WTC11 (cell line): ENCODE data around the gene MLX. TPM values are rescaled to one million over a fixed set of nuclear protein-coding genes. Genes with fewer than 3 reads are reported as not detected.

ENCODE experiments used
- ATAC-seq: fragments of 200-7000 bp; cut with Tn5 transposase; 2 replicates; pipeline ENCODE4 v1.10.0; 2021; ENCODE audit warnings: mild to moderate bottlenecking, moderate library complexity
- CTCF ChIA-PET: fragments of 300-600 bp; sonication (Branson Sonifier 250); formaldehyde crosslinking; loops from one replicate; lab custom pipeline; 2021; ENCODE audit warnings: antibody characterized with exemption; lab: Charles Lee
- POLR2A ChIA-PET: fragments of 350-600 bp; sonication (Branson Sonifier 250); formaldehyde crosslinking; loops from one replicate; lab custom pipeline; 2021; ENCODE audit warnings: antibody characterized with exemption; lab: Charles Lee
- DNase-seq: peaks from one replicate; pipeline ENCODE4 v3.0.0; 2021; ENCODE audit warnings: low spot score
- H3K27ac Mint-ChIP-seq: 2 replicates; pipeline ENCODE4 v1.8.0; 2021; ENCODE audit warnings: mixed read lengths
- H3K27me3 Mint-ChIP-seq: 2 replicates; pipeline ENCODE4 v1.8.0; 2021; ENCODE audit warnings: low read depth, mild to moderate bottlenecking, moderate library complexity, mixed read lengths
- H3K36me3 Mint-ChIP-seq: 2 replicates; pipeline ENCODE4 v1.8.0; 2021; ENCODE audit warnings: mixed read lengths
- H3K4me1 Mint-ChIP-seq: 2 replicates; pipeline ENCODE4 v1.8.0; 2022; ENCODE audit warnings: mixed read lengths
- H3K4me3 Mint-ChIP-seq: 2 replicates; pipeline ENCODE4 v1.8.0; 2021; ENCODE audit warnings: mild to moderate bottlenecking, moderate library complexity, mixed read lengths
- H3K9me3 Mint-ChIP-seq: 2 replicates; pipeline ENCODE4 v1.8.0; 2021; ENCODE audit warnings: mixed read lengths
- ELF4 ChIP-seq: sonication (generic); formaldehyde crosslinking; IDR thresholded peaks from 2 replicates; pipeline ENCODE4 v1.8.1; 2022; ENCODE audit warnings: low read depth, mild to moderate bottlenecking, moderate library complexity, missing genetic modification reagents
- ETV6 ChIP-seq: sonication (generic); formaldehyde crosslinking; IDR thresholded peaks from 2 replicates; pipeline ENCODE4 v1.8.1; 2022; ENCODE audit warnings: mild to moderate bottlenecking, missing genetic modification reagents
- FOXJ3 ChIP-seq: sonication (generic); formaldehyde crosslinking; IDR thresholded peaks from 2 replicates; pipeline ENCODE4 v1.9.0; 2021; ENCODE audit warnings: missing genetic modification reagents, mild to moderate bottlenecking, borderline replicate concordance
- FOXP1 ChIP-seq: sonication (generic); formaldehyde crosslinking; IDR thresholded peaks from 2 replicates; pipeline ENCODE4 v1.8.0; 2022; ENCODE audit warnings: missing genetic modification reagents, mild to moderate bottlenecking, moderate library complexity, borderline replicate concordance
- GABPB1 ChIP-seq: sonication (generic); formaldehyde crosslinking; IDR thresholded peaks from 2 replicates; pipeline ENCODE4 v1.8.1; 2023; ENCODE audit warnings: mild to moderate bottlenecking, missing genetic modification reagents
- NFATC4 ChIP-seq: fragments of 250-450 bp; sonication (Bioruptor Pico); IDR thresholded peaks from 2 replicates; pipeline ENCODE4 v1.9.0; 2021; ENCODE audit warnings: mild to moderate bottlenecking
- SP1 ChIP-seq: sonication (generic); formaldehyde crosslinking; conservative IDR thresholded peaks from 2 replicates; pipeline ENCODE4 v1.8.1; 2022; ENCODE audit warnings: missing genetic modification reagents
- TEAD4 ChIP-seq: sonication (generic); formaldehyde crosslinking; IDR thresholded peaks from 2 replicates; pipeline ENCODE4 v1.8.0; 2022; ENCODE audit warnings: mild to moderate bottlenecking, missing genetic modification reagents
- ZNF219 ChIP-seq: sonication (generic); formaldehyde crosslinking; IDR thresholded peaks from 2 replicates; pipeline ENCODE4 v1.8.0; 2023; ENCODE audit warnings: missing genetic modification reagents, mild to moderate bottlenecking, borderline replicate concordance
- ZNF396 ChIP-seq: fragments of 250-450 bp; sonication (Bioruptor Pico); IDR thresholded peaks from 2 replicates; pipeline ENCODE4 v1.8.0; 2021; ENCODE audit warnings: mild to moderate bottlenecking, moderate library complexity, borderline replicate concordance
- total RNA-seq: library from RNA; stranded (reverse); gene quantifications from 3 replicates; pipeline ENCODE4 v1.2.3, GENCODE V29; 2021
- TF ChIP-seq, protein P1 (sequence below): fragments of 250-450 bp; sonication (Bioruptor Pico); IDR thresholded peaks from 2 replicates; pipeline ENCODE4 v1.8.0; 2021; ENCODE audit warnings: mild to moderate bottlenecking
- TF ChIP-seq, protein P2 (sequence below): sonication (generic); formaldehyde crosslinking; IDR thresholded peaks from 2 replicates; pipeline ENCODE4 v1.8.0; 2023; ENCODE audit warnings: missing genetic modification reagents
- TF ChIP-seq, protein P3 (sequence below): fragments of 250-450 bp; sonication (Bioruptor Pico); IDR thresholded peaks from 2 replicates; pipeline ENCODE4 v1.9.0; 2021; ENCODE audit warnings: mild to moderate bottlenecking
- TF ChIP-seq, protein P4 (sequence below): sonication (generic); formaldehyde crosslinking; IDR thresholded peaks from 2 replicates; pipeline ENCODE4 v1.8.1; 2022; ENCODE audit warnings: mild to moderate bottlenecking, missing genetic modification reagents, moderate library complexity, borderline replicate concordance
- TF ChIP-seq, protein P5 (sequence below): sonication (generic); formaldehyde crosslinking; IDR thresholded peaks from 2 replicates; pipeline ENCODE4 v1.8.1; 2023; ENCODE audit warnings: mild to moderate bottlenecking, missing genetic modification reagents, moderate library complexity
- TF ChIP-seq, protein P6 (sequence below): sonication (generic); formaldehyde crosslinking; IDR thresholded peaks from 2 replicates; pipeline ENCODE4 v1.8.1; 2023; ENCODE audit warnings: mild to moderate bottlenecking, missing genetic modification reagents, moderate library complexity
- TF ChIP-seq, protein P7 (sequence below): sonication (generic); formaldehyde crosslinking; IDR thresholded peaks from 2 replicates; pipeline ENCODE4 v1.8.0; 2023; ENCODE audit warnings: mild to moderate bottlenecking, missing genetic modification reagents

Gene MLX
- total RNA-seq, 1 experiment from 2014 or later: 34.9 TPM

DNA sequence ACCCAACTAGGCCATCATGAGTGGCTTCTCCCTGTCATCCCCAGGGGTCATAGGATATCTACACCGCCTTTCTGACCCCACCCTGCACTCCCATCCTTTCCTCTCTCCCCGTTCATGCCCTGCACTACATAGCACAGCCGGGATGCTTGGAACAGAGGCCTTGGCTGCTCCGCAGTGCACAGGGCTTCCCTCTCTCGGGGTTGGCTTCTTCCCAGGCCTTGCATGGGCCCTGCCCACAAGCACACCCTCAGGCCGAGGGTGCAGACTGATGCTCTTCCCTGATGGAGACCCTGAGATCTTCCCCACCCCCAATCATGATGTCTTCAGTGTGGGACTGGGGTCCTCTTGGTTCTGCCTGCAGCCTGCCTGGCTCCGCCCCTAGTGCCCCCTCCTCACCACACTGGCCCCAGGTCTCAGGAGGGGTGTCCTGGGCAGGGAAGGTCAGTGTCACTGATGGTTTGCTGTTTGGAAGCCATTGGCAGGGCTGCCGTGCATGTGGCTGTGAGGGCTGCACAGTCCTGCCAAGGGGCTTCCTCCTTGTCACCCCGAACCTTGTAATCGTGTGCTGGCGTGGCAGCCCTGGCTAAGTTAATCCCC lies 45.1 kb upstream of the MLX start (continued):
- TF ChIP-seq, protein P1, sequence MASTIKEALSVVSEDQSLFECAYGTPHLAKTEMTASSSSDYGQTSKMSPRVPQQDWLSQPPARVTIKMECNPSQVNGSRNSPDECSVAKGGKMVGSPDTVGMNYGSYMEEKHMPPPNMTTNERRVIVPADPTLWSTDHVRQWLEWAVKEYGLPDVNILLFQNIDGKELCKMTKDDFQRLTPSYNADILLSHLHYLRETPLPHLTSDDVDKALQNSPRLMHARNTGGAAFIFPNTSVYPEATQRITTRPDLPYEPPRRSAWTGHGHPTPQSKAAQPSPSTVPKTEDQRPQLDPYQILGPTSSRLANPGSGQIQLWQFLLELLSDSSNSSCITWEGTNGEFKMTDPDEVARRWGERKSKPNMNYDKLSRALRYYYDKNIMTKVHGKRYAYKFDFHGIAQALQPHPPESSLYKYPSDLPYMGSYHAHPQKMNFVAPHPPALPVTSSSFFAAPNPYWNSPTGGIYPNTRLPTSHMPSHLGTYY (CRISPR knock-in tag): no peak
- no peak for TF ChIP-seq FOXJ3
- TF ChIP-seq NFATC4 (CRISPR knock-in tag): no peak

DNA sequence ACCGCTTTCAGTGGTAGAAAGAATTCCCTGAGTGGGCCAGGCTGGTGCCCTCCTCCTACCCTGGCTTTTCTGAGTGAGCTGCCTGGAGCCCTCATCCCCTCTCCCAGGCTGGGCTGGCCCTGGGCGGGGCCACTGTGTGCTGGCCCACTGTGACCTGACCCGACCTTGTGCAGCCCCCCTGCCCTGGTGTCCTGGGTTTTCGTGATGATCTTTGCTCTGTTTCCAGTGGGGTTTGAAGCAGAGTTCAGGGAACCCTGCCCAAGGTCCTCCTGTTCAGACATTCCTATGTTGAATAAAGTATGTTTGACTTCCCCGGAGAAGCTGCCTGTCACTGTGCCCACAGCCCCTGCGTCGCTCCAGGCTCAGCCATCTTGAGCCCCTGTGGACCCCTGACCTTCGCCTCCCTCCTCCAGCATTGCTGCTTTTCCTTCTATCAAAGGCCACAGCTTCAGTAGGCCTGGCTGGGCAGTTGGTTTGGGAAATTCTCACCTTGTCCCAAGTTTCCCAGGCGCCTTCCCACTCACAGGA lies 44.6 kb upstream of the MLX start:
- DNase-seq (no peak), ATAC-seq (no peak)
- ChIA-PET POLR2A (no interaction called here), CTCF (no interaction called here)
- TF ChIP-seq ELF4 (CRISPR knock-in tag) (no peak), GABPB1 (no peak), ZNF219 (CRISPR knock-in tag) (no peak)
- TF ChIP-seq, protein P2, sequence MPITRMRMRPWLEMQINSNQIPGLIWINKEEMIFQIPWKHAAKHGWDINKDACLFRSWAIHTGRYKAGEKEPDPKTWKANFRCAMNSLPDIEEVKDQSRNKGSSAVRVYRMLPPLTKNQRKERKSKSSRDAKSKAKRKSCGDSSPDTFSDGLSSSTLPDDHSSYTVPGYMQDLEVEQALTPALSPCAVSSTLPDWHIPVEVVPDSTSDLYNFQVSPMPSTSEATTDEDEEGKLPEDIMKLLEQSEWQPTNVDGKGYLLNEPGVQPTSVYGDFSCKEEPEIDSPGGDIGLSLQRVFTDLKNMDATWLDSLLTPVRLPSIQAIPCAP (CRISPR knock-in tag): no peak
- Mint-ChIP-seq H3K9me3 (no peaks in the 10 kb centered on the region), H3K36me3 (peaks cover 10% of the 10 kb centered on the region), H3K27me3 (peaks cover 4% of the 10 kb centered on the region), H3K27ac (no peak overlapping the region), H3K4me1 (peaks cover 19% of the 10 kb centered on the region), H3K4me3 (no peak overlapping the region)

DNA sequence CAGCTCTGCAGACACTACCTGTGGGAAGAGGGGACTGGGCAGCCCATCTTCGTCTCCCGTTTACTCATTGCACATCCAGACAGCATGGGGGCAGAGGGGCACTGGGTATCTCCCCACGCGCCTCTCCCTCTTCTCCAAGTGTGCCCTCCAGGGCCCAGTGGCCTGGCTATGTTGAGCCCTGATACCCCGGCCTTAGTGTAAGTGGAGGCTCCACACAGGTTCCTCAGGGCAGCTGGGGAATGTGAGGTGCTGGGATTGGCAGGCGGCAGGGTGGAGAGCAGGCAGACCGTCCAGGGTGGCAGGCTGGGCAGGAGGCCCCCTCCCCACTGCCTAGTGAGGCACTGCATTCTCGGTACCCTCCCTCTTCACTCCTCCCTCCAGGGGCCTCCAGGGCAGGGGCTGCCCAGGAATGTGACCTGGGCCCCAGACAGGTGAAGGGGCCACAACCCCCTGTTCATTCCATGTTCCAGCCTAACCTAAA lies 44.1 kb upstream of the MLX start:
- ChIA-PET POLR2A (no interaction called here), CTCF (no interaction called here)
- peaks cover 10% of the 10 kb centered on the region for H3K36me3 Mint-ChIP-seq
- no peak for DNase-seq
- no peak overlapping the region for H3K4me3 Mint-ChIP-seq
- ATAC-seq: no peak
- H3K27me3 Mint-ChIP-seq: peaks cover 7% of the 10 kb centered on the region
- H3K9me3 Mint-ChIP-seq: no peaks in the 10 kb centered on the region
- H3K27ac Mint-ChIP-seq: peak overlapping the region; percentile 13; the same call in 1 of the 2 replicates
- H3K4me1 Mint-ChIP-seq: peaks cover 19% of the 10 kb centered on the region
- TF ChIP-seq, protein P3, sequence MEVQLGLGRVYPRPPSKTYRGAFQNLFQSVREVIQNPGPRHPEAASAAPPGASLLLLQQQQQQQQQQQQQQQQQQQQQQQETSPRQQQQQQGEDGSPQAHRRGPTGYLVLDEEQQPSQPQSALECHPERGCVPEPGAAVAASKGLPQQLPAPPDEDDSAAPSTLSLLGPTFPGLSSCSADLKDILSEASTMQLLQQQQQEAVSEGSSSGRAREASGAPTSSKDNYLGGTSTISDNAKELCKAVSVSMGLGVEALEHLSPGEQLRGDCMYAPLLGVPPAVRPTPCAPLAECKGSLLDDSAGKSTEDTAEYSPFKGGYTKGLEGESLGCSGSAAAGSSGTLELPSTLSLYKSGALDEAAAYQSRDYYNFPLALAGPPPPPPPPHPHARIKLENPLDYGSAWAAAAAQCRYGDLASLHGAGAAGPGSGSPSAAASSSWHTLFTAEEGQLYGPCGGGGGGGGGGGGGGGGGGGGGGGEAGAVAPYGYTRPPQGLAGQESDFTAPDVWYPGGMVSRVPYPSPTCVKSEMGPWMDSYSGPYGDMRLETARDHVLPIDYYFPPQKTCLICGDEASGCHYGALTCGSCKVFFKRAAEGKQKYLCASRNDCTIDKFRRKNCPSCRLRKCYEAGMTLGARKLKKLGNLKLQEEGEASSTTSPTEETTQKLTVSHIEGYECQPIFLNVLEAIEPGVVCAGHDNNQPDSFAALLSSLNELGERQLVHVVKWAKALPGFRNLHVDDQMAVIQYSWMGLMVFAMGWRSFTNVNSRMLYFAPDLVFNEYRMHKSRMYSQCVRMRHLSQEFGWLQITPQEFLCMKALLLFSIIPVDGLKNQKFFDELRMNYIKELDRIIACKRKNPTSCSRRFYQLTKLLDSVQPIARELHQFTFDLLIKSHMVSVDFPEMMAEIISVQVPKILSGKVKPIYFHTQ (CRISPR knock-in tag): no peak
- TF ChIP-seq, protein P4, sequence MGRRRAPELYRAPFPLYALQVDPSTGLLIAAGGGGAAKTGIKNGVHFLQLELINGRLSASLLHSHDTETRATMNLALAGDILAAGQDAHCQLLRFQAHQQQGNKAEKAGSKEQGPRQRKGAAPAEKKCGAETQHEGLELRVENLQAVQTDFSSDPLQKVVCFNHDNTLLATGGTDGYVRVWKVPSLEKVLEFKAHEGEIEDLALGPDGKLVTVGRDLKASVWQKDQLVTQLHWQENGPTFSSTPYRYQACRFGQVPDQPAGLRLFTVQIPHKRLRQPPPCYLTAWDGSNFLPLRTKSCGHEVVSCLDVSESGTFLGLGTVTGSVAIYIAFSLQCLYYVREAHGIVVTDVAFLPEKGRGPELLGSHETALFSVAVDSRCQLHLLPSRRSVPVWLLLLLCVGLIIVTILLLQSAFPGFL (CRISPR knock-in tag): no peak
- TF ChIP-seq, protein P5, sequence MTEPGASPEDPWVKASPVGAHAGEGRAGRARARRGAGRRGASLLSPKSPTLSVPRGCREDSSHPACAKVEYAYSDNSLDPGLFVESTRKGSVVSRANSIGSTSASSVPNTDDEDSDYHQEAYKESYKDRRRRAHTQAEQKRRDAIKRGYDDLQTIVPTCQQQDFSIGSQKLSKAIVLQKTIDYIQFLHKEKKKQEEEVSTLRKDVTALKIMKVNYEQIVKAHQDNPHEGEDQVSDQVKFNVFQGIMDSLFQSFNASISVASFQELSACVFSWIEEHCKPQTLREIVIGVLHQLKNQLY (CRISPR knock-in tag): no peak
- TF ChIP-seq SP1 (CRISPR knock-in tag): no peak
- TF ChIP-seq, protein P6, sequence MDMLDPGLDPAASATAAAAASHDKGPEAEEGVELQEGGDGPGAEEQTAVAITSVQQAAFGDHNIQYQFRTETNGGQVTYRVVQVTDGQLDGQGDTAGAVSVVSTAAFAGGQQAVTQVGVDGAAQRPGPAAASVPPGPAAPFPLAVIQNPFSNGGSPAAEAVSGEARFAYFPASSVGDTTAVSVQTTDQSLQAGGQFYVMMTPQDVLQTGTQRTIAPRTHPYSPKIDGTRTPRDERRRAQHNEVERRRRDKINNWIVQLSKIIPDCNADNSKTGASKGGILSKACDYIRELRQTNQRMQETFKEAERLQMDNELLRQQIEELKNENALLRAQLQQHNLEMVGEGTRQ (CRISPR knock-in tag): no peak
- TF ChIP-seq ZNF219 (CRISPR knock-in tag): no peak
- no peak for TF ChIP-seq FOXP1 (CRISPR knock-in tag)
- no peak for TF ChIP-seq TEAD4 (CRISPR knock-in tag)
- TF ChIP-seq, protein P7, sequence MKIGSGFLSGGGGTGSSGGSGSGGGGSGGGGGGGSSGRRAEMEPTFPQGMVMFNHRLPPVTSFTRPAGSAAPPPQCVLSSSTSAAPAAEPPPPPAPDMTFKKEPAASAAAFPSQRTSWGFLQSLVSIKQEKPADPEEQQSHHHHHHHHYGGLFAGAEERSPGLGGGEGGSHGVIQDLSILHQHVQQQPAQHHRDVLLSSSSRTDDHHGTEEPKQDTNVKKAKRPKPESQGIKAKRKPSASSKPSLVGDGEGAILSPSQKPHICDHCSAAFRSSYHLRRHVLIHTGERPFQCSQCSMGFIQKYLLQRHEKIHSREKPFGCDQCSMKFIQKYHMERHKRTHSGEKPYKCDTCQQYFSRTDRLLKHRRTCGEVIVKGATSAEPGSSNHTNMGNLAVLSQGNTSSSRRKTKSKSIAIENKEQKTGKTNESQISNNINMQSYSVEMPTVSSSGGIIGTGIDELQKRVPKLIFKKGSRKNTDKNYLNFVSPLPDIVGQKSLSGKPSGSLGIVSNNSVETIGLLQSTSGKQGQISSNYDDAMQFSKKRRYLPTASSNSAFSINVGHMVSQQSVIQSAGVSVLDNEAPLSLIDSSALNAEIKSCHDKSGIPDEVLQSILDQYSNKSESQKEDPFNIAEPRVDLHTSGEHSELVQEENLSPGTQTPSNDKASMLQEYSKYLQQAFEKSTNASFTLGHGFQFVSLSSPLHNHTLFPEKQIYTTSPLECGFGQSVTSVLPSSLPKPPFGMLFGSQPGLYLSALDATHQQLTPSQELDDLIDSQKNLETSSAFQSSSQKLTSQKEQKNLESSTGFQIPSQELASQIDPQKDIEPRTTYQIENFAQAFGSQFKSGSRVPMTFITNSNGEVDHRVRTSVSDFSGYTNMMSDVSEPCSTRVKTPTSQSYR: no peak
- TF ChIP-seq ETV6 (CRISPR knock-in tag): no peak
- no peak for TF ChIP-seq ZNF396 (CRISPR knock-in tag)
